Activated T-helper 2 cell treated with anti-CD3 and anti-CD28 coated beads, Interferon-gamma antibody, Interleukin-2, Interleukin-4, amounts not matched to agents 10 μg/mL and 5 μg/mL and 100 μg/mL, durations not matched to agents 14 hours and 24 hours and 36 hours (primary cell): ENCODE results near the gene EIF3K. TPM values are rescaled to one million over a fixed set of nuclear protein-coding genes. Genes with fewer than 3 reads are reported as not detected.

ENCODE experiments used
- DNase-seq: peaks from one replicate; pipeline ENCODE4 v3.0.0; 2021; ENCODE audit warnings: low spot score
- H3K27ac Mint-ChIP-seq: one replicate; pipeline ENCODE4 v1.8.0; 2021; ENCODE audit warnings: mixed read lengths
- H3K27me3 Mint-ChIP-seq: one replicate; pipeline ENCODE4 v1.8.0; 2021; ENCODE audit warnings: low read depth, mixed read lengths
- H3K36me3 Mint-ChIP-seq: one replicate; pipeline ENCODE4 v1.8.0; 2021; ENCODE audit warnings: low read depth, mixed read lengths
- H3K4me1 Mint-ChIP-seq: one replicate; pipeline ENCODE4 v1.8.0; 2021; ENCODE audit warnings: low read depth, mixed read lengths
- H3K4me3 Mint-ChIP-seq: one replicate; pipeline ENCODE4 v1.8.0; 2021; ENCODE audit warnings: low read depth, mild to moderate bottlenecking, moderate library complexity, mixed read lengths
- H3K9me3 Mint-ChIP-seq: one replicate; pipeline ENCODE4 v1.8.0; 2021; ENCODE audit warnings: mixed read lengths
- intact Hi-C: fragments of 100-400 bp; cut with micrococcal nuclease; formaldehyde crosslinking; loops from one replicate; pipeline ENCODE4 v1.15.1; 2023
- total RNA-seq: library from RNA; stranded (reverse); gene quantifications from 2 replicates; pipeline ENCODE4 v1.2.3, GENCODE V29; 2022

The EIF3K gene
- total RNA-seq, 1 donor from 2014 or later: 287 TPM

DNA sequence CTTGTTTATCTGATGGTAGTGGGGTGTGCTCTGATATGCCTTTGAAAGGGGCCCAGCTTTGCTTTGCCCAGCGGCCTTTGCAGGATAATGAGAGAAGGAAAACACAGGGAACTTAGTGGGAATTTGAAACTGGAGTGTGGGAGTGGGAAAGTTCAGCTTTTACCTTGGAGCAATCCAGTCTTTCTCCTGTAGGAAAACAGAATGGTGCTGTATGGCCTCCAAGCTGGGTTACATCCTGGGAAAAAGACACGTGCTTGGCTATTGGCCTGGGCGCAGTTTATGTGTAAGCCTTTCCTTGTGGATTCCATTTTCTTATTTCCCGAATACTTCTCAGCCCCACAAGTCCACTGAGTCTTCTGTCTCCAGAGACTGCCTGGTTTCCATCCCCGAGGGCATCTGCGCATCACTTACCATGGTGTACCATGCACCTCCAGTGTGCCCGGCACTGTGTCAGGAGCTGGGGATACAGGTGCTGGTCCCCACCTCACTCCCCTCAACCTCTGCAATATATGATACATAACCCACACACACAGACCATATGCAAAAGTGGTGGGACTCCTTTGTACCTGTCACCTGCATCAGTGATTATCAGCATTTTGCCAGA lies 60.0 kb downstream of the EIF3K start:
- intact Hi-C loops: no loop called here
- Mint-ChIP-seq H3K27ac (no peak overlapping the region), H3K27me3 (no peaks in the 10 kb centered on the region), H3K4me3 (no peak overlapping the region), H3K36me3 (peaks cover 53% of the 10 kb centered on the region), H3K4me1 (peaks cover 89% of the 10 kb centered on the region), H3K9me3 (peaks cover 7% of the 10 kb centered on the region)
- no peak for DNase-seq

DNA sequence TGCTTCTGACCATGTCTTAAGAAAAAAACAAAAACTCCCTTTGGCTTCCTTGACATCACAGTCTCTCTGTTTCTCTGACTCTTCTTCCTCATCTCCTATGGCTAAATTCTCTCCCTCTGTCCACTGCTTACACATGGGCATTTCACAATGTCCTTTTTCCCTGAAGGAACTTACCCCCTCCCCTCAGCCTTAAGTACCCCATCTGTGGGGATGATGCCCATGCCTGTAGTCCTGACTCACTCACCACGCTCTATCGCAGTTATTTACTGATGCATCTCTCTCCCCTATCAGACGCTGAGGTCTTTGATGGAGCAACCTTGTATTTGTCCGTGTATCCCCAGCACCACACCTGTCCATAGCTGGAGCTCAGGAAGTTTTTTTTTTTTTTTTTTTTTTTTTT lies 60.9 kb downstream of the EIF3K start:
- H3K4me1 Mint-ChIP-seq: peaks cover 90% of the 10 kb centered on the region
- intact Hi-C loops: no loop called here
- H3K4me3 Mint-ChIP-seq: no peak overlapping the region
- no peak for DNase-seq
- peaks cover 7% of the 10 kb centered on the region for H3K9me3 Mint-ChIP-seq
- H3K36me3 Mint-ChIP-seq: peaks cover 55% of the 10 kb centered on the region
- H3K27me3 Mint-ChIP-seq: no peaks in the 10 kb centered on the region
- peak overlapping the region; percentile 6 for H3K27ac Mint-ChIP-seq

DNA sequence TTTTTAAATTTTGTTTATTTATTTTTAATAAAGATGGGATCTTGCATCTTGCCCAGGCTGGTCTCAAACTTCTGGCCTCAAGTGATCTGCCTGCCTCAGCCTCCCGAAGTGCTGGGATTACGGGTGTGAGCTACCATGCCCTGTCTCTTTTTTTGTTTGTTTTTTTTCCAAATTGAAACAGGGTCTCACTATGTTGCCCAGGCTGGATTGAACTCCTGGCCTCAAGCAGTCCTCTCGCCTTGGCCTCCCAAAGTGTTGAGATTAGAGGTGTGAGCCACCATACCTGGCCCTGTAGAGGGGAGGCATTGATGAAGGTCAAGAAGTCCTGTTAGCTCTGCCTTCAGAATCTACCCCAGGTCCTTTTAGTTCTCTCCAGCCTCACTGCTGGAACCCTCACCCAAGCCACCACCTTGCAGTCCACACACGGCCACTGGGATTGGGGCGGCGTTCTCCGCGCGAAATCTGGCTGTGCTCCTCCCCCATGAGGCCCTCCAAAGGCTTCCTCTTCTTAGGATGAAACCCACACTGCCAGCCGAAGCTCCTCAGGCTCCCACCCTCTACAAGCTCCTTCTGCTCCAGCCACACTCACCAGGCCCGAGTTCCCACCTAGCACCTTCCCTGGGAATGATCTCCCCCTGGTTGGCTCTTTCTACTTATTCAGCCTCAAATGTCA lies 63.3 kb downstream of the EIF3K start:
- no peak for DNase-seq
- Mint-ChIP-seq H3K4me3 (no peak overlapping the region), H3K9me3 (peaks cover 7% of the 10 kb centered on the region), H3K27ac (peak overlapping the region; percentile 55), H3K36me3 (peaks cover 46% of the 10 kb centered on the region), H3K4me1 (peaks cover 90% of the 10 kb centered on the region), H3K27me3 (no peaks in the 10 kb centered on the region)
- intact Hi-C loops: no loop called here

DNA sequence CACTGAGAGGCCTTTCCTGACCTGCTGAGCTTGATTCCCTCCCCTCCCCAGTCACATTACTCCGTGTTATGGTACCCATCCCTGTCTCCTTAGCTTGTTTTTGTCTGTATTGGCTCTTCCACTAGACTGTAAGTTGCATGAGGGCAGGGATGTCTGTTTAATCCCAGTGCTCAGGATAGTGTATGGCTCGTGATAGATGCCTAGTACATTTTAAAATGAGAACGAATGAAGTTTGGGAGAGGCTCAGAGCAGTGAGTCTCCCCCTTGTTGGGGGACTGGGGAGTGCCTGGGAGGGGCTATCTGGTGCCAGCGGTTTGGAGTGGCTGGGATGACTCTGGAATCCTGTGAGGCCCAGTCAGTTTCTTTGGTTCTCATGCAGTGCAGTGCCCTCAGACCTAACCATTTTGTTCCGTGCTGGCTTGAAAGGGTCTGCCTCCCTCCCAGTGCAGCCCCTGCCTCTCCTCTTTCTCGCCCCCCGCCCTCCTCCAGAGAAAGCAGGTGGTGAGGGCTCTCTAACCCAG lies 63.9 kb downstream of the EIF3K start:
- DNase-seq: no peak
- no peak overlapping the region for H3K4me3 Mint-ChIP-seq
- H3K4me1 Mint-ChIP-seq: peaks cover 87% of the 10 kb centered on the region
- peaks cover 49% of the 10 kb centered on the region for H3K36me3 Mint-ChIP-seq
- peaks cover 7% of the 10 kb centered on the region for H3K9me3 Mint-ChIP-seq
- no peaks in the 10 kb centered on the region for H3K27me3 Mint-ChIP-seq
- peak overlapping the region; percentile 79 for H3K27ac Mint-ChIP-seq
- intact Hi-C loops: no loop called here

DNA sequence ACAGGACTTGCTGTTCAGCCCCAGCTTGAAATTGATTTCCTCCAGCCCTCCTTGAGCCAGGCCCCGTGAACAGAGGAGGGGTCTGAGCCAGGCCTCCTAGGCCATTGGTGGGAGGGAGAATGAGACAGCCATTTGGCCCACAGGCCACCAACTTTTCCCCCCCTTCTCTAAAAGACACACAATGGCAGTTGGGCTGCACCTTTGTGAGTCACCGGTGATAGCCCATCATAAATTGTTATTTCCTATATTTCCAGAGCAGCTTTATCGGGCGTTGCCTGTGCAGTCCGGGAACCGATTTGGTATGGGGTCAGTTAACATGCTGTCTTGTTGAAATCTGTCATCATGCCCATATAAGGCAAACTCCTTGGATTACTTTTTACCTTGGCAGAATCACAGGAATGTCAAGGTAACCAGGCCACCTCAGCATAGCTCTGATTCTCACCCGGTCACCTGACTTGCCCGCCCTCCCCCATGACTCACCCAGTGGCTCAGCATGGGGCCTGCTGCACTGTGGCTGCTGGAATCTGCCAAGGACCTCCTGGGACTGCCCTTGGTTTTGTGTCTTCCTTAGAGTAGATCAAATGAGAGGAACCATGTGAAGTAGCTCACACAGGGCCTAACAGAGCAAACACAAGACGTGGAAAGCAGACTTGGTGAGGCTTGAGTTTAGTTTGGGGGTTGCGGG lies 64.5 kb downstream of the EIF3K start:
- peak overlapping the region; percentile 79 for H3K27ac Mint-ChIP-seq
- peaks cover 49% of the 10 kb centered on the region for H3K36me3 Mint-ChIP-seq
- no peak for DNase-seq
- intact Hi-C loops: no loop called here
- H3K4me3 Mint-ChIP-seq: no peak overlapping the region
- H3K9me3 Mint-ChIP-seq: peaks cover 7% of the 10 kb centered on the region
- peaks cover 84% of the 10 kb centered on the region for H3K4me1 Mint-ChIP-seq
- no peaks in the 10 kb centered on the region for H3K27me3 Mint-ChIP-seq

DNA sequence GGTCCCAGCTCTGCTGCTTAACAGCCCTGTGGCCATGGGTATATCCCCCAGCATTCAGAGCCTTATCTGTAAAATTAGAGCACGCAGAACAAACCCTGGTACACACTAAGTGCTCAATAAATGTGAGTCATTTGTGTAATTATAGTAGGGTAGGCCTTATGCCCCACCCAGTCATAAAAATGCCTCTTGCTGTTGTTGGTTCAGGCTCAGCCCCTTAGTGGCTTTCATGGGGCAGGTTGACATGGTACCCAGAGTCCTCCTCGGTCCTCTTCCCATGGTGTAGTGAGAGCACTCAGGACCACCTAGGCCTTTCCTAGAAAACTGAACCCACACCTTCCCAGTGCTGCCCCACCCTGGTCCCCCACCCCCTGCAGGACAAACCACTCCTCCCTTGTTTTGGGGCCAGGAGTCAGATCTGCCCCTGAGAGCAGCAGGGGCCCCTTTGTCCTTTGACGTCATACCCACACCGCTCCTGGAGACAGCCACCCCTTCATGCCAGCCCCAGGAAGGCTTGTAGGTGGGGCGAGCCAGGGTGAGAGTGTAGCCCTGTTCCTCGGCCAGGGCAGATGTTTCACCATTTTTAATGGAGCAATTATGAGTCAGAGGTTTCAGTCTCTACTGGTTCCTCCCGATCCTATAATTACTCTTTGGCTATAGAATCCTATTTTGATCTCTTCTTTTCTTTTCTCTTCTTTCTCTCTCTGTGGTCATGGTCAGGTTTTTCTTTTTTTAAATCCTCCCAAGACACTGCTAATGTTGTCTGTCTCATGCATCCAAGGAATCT lies 65.3 kb downstream of the EIF3K start:
- intact Hi-C loops: no loop called here
- peak overlapping the region; percentile 79 for H3K27ac Mint-ChIP-seq
- no peaks in the 10 kb centered on the region for H3K27me3 Mint-ChIP-seq
- H3K36me3 Mint-ChIP-seq: peaks cover 50% of the 10 kb centered on the region
- no peak for DNase-seq
- H3K9me3 Mint-ChIP-seq: peaks cover 7% of the 10 kb centered on the region
- no peak overlapping the region for H3K4me3 Mint-ChIP-seq
- H3K4me1 Mint-ChIP-seq: peaks cover 82% of the 10 kb centered on the region

DNA sequence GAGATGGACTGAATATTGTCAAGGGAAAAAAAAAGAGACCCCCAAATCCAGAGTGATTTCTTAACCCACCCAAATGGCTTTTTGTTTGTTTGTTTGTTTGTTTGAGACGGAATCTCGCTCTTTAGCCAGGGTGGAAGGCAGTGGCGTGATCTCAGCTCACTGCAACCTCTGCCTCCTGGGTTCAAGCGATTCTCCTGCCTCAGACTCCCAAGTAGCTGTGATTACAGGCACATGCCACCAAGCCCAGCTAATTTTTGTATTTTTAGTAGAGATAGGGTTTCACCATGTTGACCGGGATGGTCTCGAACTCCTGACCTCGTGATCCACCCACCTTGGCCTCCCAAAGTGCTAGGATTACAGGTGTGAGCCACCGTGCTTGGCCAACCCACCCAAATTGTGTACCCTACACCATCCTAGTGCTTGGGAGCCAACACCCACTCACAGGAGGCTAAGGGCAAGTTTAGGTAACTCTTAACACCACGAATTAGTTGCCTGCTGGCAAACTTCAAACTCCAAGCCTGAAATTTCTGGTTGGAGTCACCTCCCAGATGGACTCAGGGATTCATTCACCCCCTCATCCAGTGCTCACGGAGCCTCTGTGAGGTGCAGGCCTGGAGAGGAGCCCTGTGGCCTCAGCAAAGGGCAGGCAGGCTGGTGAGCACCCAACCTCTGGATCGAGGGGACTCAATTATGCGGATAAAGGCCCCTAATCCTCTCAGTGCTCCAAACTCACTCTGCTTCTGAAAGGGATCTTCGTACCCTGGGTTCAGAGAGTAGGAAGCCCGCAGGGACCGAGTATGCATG lies 66.1 kb downstream of the EIF3K start:
- peaks cover 7% of the 10 kb centered on the region for H3K9me3 Mint-ChIP-seq
- DNase-seq: no peak
- H3K27me3 Mint-ChIP-seq: no peaks in the 10 kb centered on the region
- peaks cover 74% of the 10 kb centered on the region for H3K4me1 Mint-ChIP-seq
- intact Hi-C loops: no loop called here
- no peak overlapping the region for H3K4me3 Mint-ChIP-seq
- H3K27ac Mint-ChIP-seq: peak overlapping the region; percentile 79
- H3K36me3 Mint-ChIP-seq: peaks cover 44% of the 10 kb centered on the region

DNA sequence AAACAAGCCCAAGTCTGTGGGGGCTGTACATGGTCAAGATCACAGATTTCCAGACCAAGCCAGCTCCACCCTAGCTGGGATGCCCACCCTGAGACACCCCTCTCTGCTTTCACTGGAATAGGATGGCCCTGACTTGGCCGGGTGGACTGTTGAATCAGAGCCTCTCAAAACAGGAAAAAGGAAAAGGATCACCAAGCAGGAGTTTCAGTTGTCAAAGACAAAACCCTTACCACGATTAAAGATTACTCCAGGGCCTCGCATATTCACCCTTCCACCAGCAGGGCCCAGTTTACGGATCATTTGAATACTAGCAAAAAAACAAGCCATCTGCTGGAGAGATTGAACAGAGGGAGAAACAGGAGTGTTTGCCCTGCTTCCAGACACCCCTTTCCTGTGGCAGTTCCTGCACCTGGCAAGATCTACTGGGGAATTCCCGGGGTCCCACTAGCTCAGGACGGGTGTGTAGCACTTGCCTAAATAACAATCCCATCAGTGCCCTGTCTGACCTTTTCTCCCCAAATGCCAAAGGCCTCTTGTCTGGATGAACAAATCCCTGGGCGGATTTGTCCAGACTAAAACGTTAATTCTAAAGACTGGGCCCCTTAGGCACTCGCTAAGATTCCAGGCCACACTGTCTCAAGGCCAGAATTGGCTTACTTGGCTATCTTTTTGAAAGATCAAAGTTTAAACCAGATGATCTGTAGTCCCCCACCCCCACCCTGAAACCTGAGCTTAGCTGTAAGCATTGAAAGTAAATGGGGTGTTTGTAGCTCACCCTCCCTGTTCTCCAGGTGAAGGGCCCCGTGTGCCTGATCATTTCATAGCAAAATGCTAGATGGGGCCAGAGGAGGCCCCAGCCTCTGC lies 66.9 kb downstream of the EIF3K start:
- Mint-ChIP-seq H3K4me3 (peak overlapping the region; percentile 64), H3K36me3 (peaks cover 46% of the 10 kb centered on the region), H3K27ac (peak overlapping the region; percentile 83), H3K27me3 (no peaks in the 10 kb centered on the region), H3K9me3 (peaks cover 7% of the 10 kb centered on the region), H3K4me1 (peaks cover 69% of the 10 kb centered on the region)
- intact Hi-C loops: loop anchor here (1.0 kb wide), 1 partner anchor 31 kb away; no protein-coding TSS in a partner anchor
- DNase-seq: no peak

DNA sequence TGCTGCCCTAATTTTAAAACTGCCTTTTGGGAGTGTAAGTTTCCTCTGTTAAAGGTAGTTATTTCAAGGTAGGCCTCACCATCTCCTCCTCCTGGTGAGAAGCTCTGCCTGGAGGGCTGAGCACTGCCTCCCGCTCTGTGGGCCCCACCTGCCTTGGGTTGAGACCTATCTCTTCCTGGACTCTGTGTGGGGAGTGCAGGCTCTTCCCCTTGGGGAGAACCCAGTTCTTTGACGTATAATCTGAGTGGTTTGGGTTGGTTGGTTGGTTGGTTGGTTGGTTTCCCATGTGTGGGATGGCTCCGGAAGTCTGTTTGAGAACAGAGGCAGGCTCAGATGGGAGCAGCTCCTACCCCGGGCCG lies 67.5 kb downstream of the EIF3K start:
- Mint-ChIP-seq H3K27me3 (no peaks in the 10 kb centered on the region), H3K9me3 (peaks cover 7% of the 10 kb centered on the region), H3K4me3 (peak overlapping the region; percentile 64), H3K27ac (peak overlapping the region; percentile 83), H3K36me3 (peaks cover 41% of the 10 kb centered on the region), H3K4me1 (peaks cover 65% of the 10 kb centered on the region)
- peak; percentile 29 for DNase-seq
- intact Hi-C loops: loop anchor here (1.0 kb wide), 1 partner anchor 31 kb away; no protein-coding TSS in a partner anchor
